ENCODE measurements around the gene ADM2.

Gene ADM2

DNA sequence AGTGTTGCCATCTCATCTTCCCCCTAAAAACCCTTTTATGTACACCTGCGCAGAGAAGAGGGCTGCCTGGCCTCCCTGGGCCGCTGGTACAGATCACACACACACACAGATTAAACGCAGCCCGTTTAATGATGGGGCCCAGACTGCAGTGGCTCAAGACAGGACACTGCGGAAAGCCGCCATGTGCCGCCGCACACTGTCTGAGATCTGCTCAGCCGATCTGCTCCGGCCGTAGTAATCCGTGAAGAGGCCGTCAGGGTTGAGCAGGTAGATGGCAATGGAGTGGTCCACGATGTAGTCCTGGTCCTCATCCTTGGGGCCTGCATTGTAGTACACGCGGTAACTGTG is 42.1 kb downstream of the ADM2 start:
- no peak overlapping the region for H3K4me3 ChIP-seq (ENCODE audit: low read length)
- no peak for DNase-seq (ENCODE audit: low read depth)
- TF ChIP-seq, protein P1, sequence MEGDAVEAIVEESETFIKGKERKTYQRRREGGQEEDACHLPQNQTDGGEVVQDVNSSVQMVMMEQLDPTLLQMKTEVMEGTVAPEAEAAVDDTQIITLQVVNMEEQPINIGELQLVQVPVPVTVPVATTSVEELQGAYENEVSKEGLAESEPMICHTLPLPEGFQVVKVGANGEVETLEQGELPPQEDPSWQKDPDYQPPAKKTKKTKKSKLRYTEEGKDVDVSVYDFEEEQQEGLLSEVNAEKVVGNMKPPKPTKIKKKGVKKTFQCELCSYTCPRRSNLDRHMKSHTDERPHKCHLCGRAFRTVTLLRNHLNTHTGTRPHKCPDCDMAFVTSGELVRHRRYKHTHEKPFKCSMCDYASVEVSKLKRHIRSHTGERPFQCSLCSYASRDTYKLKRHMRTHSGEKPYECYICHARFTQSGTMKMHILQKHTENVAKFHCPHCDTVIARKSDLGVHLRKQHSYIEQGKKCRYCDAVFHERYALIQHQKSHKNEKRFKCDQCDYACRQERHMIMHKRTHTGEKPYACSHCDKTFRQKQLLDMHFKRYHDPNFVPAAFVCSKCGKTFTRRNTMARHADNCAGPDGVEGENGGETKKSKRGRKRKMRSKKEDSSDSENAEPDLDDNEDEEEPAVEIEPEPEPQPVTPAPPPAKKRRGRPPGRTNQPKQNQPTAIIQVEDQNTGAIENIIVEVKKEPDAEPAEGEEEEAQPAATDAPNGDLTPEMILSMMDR (IDR thresholded peaks at IDR 0.05; ENCODE audit: insufficient read depth, low read depth, low read length, missing control alignments), result no peak

- TF ChIP-seq, protein P1 (IDR thresholded peaks at IDR 0.05; ENCODE audit: insufficient read depth, low read depth, low read length, missing control alignments), result no peak
- H3K4me3 ChIP-seq (ENCODE audit: low read length), result peak overlapping the region; percentile 82
- peak; percentile 40 for DNase-seq (ENCODE audit: low read depth)
Measured at GRCh38 chr22:50523806-50524675, 42.7 kb downstream of the ADM2 start.

DNA sequence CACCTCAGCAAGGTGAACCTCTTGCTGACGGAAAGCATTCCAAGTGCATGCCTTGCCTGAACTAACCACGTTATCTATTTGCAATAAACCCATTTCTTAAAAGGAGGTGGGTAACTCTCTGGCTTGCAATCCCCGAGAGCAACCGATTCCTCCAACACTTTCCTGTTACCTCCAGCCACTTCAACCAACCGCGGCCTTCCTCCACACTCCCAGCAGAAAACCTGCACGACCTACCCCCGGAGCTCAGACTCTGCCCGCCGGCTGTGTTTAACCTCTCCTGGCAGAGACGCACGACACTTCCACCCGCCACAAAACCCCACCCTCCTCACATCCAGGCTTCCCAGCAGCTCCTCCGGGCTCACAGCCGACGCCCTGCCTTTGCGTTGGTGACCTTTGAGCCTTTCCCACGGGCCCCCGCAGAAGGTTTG is 43.3 kb downstream of the ADM2 start:
- TF ChIP-seq, protein P1 (IDR thresholded peaks at IDR 0.05; ENCODE audit: insufficient read depth, low read depth, low read length, missing control alignments), result no peak
- no peak for DNase-seq (ENCODE audit: low read depth)
- peak overlapping the region; percentile 82 for H3K4me3 ChIP-seq (ENCODE audit: low read length)

DNA sequence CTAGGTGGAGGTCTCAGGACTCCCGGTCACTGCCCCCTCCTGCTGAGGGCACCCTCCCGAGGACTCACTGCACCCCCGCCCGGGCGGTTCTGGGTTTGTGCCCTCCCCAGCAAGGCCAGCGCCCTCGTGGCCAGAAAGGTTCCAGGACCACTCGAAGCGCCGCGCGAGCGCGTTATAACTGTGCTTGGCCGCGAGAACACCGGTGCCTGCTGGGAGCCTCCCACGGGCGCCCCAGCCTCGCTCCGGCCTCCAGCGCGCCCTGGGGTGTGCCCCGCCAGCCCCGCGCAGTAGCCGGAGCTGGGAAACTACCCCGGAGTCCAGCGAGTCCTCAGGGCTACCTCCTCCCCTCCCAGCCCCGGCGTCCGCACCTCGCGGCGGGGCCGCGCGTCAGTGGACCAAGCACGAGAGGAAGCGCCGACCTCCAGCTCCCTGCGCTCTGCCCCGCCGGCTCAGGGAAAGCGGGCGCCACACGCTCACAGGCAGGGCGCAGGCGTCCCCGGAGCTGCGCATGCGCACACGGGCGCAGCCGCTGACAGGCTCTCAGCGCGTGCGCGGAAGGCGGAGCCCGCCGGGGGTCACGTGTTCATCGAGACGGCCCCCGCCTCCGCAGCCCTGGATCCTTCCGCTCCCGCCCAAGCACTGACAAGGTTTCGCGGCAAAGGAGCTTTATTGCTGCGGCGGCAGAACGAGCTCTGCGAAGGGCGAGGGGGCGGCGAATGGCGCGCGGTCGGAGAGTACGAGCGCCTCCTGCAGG is 43.9 kb downstream of the ADM2 start, which contains the start of gene SCO2:
TSS of gene SCO2 (minus strand) at position 495 of the 754 bp plus-strand sequence. CDS start 1,187 bp downstream, outside the sequence.
- peak; percentile 97 for DNase-seq (ENCODE audit: low read depth)
- TF ChIP-seq, protein P1 (IDR thresholded peaks at IDR 0.05; ENCODE audit: insufficient read depth, low read depth, low read length, missing control alignments), result no peak
- peak within 1 kb of the TSS; percentile 82 for H3K4me3 ChIP-seq (ENCODE audit: low read length)

DNA sequence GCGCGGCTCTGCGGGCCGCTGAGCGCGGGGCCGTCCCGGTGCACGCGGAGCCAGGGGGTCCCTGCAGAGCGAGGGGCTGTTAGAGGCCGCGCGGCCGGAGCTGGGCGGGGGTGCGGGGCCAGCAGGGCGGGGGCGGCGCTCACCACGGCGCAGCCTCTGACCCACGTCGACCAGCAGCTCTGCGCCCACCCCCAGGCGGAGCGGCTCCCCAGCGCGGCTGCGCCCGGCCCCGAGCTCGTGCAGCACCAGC is 44.4 kb downstream of the ADM2 start:
- TF ChIP-seq, protein P1 (IDR thresholded peaks at IDR 0.05; ENCODE audit: insufficient read depth, low read depth, low read length, missing control alignments), result no peak
- H3K4me3 ChIP-seq (ENCODE audit: low read length), result peak overlapping the region; percentile 82
- DNase-seq (ENCODE audit: low read depth), result no peak

GRCh38 chr22:50526108-50526833 is 44.9 kb downstream of the ADM2 start:
- peak overlapping the region; percentile 82 for H3K4me3 ChIP-seq (ENCODE audit: low read length)
- TF ChIP-seq, protein P1 (IDR thresholded peaks at IDR 0.05; ENCODE audit: insufficient read depth, low read depth, low read length, missing control alignments), result peak; percentile 17
- DNase-seq (ENCODE audit: low read depth), result peak; percentile 78
